ENCODE measurements around the gene CALHM6. TPM values are rescaled to one million over a fixed set of nuclear protein-coding genes. Genes with fewer than 3 reads are reported as not detected.

Gene CALHM6
- 0.31 and 0.51 TPM in 2 replicates for polyA plus RNA-seq (2012; rRNA removed)
- 0.39 and 0.71 TPM in 2 replicates for polyA plus RNA-seq (2012; cell fraction: cytosol; rRNA removed)
- 0.29 TPM in 1 of 2 replicates, not detected in the other for polyA plus RNA-seq (2012; cell fraction: nucleus; rRNA removed)

GRCh38 chr6:116461331-116461931, at the start of gene CALHM6:
Gene CALHM6, plus strand, starts transcription at chr6:116461375. Its CDS starts 555 bp downstream, at chr6:116461930.
- no peak within 1 kb of the TSS for H2AFZ ChIP-seq (ENCODE audit: low read depth)
- 91% methylated on average over 13 of the region's 13 CpGs for WGBS (ENCODE audit: low lambda C conversion rate)
- no peaks in the 10 kb centered on the region for H3K27me3 ChIP-seq (ENCODE audit: insufficient read depth)
- no peak within 1 kb of the TSS for H3K9ac ChIP-seq
- peaks cover 0 to 7% of the 10 kb centered on the region in 2 experiments; a peak in 1 of 4 replicates for H3K4me1 ChIP-seq (ENCODE audit: control insufficient read depth in 1 of 2, insufficient read depth in 2 of 2, low read depth in 1 of 2, low read length in 1 of 2)
- ChIA-PET POLR2A (no interaction called here), CTCF (interaction anchor here (0.7 to 1.4 kb wide), 4 partner anchors 17 to 186 kb away, joined by 3 to 4 read pairs (median 4); partner anchors contain the start of gene CALHM5)
- TF ChIP-seq GATA2 (CRISPR knock-in tag; IDR thresholded peaks at IDR 0.05), result no peak
- TF ChIP-seq POLR2AphosphoS5 (IDR thresholded peaks at IDR 0.05; ENCODE audit: low read depth, low read length), result no peak
- TF ChIP-seq SMC3 (IDR thresholded peaks at IDR 0.05; ENCODE audit: low read depth, low read length), result no peak
- no peak for TF ChIP-seq USF1 (IDR thresholded peaks at IDR 0.05; ENCODE audit: borderline replicate concordance, low read depth)
- no peak for TF ChIP-seq NFIC (IDR thresholded peaks at IDR 0.05; ENCODE audit: borderline replicate concordance)
- TF ChIP-seq FOSL2 (IDR thresholded peaks at IDR 0.05; ENCODE audit: borderline replicate concordance, low read depth), result no peak
- TF ChIP-seq EZH2phosphoT487 (IDR thresholded peaks at IDR 0.05; ENCODE audit: borderline replicate concordance, low read depth), result no peak
- no peak for TF ChIP-seq ZBTB33 (IDR thresholded peaks at IDR 0.05; ENCODE audit: borderline replicate concordance, low read depth)
- TF ChIP-seq, protein P1, sequence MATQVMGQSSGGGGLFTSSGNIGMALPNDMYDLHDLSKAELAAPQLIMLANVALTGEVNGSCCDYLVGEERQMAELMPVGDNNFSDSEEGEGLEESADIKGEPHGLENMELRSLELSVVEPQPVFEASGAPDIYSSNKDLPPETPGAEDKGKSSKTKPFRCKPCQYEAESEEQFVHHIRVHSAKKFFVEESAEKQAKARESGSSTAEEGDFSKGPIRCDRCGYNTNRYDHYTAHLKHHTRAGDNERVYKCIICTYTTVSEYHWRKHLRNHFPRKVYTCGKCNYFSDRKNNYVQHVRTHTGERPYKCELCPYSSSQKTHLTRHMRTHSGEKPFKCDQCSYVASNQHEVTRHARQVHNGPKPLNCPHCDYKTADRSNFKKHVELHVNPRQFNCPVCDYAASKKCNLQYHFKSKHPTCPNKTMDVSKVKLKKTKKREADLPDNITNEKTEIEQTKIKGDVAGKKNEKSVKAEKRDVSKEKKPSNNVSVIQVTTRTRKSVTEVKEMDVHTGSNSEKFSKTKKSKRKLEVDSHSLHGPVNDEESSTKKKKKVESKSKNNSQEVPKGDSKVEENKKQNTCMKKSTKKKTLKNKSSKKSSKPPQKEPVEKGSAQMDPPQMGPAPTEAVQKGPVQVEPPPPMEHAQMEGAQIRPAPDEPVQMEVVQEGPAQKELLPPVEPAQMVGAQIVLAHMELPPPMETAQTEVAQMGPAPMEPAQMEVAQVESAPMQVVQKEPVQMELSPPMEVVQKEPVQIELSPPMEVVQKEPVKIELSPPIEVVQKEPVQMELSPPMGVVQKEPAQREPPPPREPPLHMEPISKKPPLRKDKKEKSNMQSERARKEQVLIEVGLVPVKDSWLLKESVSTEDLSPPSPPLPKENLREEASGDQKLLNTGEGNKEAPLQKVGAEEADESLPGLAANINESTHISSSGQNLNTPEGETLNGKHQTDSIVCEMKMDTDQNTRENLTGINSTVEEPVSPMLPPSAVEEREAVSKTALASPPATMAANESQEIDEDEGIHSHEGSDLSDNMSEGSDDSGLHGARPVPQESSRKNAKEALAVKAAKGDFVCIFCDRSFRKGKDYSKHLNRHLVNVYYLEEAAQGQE (IDR thresholded peaks at IDR 0.05; ENCODE audit: low read depth, low read length), result no peak
- TF ChIP-seq, protein P2, sequence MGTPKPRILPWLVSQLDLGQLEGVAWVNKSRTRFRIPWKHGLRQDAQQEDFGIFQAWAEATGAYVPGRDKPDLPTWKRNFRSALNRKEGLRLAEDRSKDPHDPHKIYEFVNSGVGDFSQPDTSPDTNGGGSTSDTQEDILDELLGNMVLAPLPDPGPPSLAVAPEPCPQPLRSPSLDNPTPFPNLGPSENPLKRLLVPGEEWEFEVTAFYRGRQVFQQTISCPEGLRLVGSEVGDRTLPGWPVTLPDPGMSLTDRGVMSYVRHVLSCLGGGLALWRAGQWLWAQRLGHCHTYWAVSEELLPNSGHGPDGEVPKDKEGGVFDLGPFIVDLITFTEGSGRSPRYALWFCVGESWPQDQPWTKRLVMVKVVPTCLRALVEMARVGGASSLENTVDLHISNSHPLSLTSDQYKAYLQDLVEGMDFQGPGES (IDR thresholded peaks at IDR 0.05; ENCODE audit: low read depth, low read length), result no peak
- H3F3A ChIP-seq (replicated peaks; ENCODE audit: insufficient read depth), result no peaks in the 10 kb centered on the region
- no peaks in the 10 kb centered on the region for H3K36me3 ChIP-seq (replicated peaks in 1 of 2; ENCODE audit: control insufficient read depth in 1 of 2, insufficient read depth in 2 of 2, low read length in 1 of 2)
- no peaks in the 10 kb centered on the region for H4K20me1 ChIP-seq (ENCODE audit: insufficient read depth)
- H3K4me3 ChIP-seq (ENCODE audit: low read depth in 2 of 2, low read length in 1 of 2), result peak within 1 kb of the TSS; percentile 23 to 39; a peak in 2 of 4 replicates
- no peaks in the 10 kb centered on the region for H3K79me2 ChIP-seq (ENCODE audit: insufficient read depth)
- H3K9me2 ChIP-seq, result no peaks in the 10 kb centered on the region
- H3K27ac ChIP-seq (ENCODE audit: low read depth in 2 of 2, low read length in 1 of 2), result no peak within 1 kb of the TSS
- DNase-seq, result no peak
- no peaks in the 10 kb centered on the region for H3K9me3 ChIP-seq
- peak within 1 kb of the TSS; percentile 28; the same call in 1 of the 2 replicates for H3K4me2 ChIP-seq
